COLO829 (cell line): ENCODE data around the gene CALB2.

ENCODE experiments used
- DNase-seq: peaks from one replicate; pipeline ENCODE4 v3.0.0; 2012; ENCODE audit warnings: low spot score

The CALB2 gene

DNA sequence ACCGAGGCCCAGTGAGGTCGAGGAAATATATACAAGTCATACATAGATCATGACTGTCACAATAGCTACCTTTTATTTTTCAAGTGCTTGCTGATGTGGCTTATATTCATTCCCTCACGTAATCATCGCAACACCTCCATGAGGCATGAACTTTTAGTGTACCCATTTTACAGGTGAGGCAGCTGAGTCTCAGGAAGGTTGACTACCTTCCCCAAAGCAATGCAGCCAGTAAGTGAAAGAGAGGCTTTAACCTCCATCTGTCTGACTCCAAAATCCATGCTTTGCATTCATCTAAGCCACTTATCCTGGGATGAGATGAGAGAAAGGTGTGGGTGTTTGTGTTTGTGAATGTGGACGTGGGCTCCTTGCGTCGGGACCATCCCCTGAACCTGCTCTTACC lies 30.8 kb downstream of the CALB2 start:
- DNase-seq: no peak

DNA sequence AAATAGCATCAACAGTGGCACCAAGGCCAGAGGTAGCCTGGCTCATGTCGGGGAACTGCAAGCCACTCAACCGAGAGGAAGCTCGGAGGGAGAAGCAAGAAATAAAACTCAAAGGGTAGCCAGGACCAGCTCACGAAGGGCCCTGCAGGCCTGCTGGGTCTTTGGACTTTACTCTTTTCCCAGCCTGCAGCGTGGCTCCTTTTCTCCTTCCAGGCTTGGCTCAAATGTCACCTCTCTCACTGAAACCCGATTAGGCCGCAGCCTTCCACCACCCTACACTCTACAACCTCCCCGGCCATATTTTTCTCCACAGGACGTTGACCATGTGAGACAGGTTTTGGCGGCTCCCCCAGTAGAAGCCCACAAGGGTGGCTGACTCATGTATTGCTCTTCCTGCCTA lies 38.1 kb downstream of the CALB2 start:
- DNase-seq: no peak

DNA sequence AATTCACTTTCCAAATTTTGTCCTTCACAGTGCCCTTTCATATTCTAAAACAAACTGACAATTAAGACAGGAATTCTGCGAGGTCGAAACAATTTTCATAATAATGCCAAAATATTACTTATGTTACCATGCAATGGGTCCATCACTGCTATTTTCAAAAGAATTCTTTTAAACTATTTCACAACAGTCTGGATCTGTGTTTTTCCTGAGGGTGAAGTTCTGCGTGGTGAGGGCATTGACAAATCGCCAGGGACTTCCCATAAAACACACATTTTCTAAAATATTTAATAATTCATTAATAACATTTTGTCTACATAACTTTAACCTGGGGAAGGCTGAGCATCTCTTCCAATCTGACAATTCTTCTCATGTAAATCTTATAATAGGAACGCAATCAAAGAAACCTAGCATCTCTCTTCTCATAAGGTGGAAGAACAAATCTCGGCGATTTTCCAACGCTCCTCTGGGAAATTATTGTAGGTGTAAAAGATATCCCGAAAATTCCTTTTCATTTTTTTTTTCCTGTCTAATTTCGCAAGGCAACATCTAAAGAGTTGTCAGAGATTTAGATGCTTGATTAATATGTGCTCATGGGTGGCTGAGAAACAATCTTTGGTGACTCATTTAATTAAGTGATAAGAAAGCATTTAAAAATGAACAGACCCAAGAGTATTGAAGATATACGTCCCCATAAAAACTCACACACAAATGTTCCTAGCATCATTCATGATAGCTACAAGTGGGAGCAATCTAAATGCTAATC lies 41.5 kb downstream of the CALB2 start:
- no peak for DNase-seq

DNA sequence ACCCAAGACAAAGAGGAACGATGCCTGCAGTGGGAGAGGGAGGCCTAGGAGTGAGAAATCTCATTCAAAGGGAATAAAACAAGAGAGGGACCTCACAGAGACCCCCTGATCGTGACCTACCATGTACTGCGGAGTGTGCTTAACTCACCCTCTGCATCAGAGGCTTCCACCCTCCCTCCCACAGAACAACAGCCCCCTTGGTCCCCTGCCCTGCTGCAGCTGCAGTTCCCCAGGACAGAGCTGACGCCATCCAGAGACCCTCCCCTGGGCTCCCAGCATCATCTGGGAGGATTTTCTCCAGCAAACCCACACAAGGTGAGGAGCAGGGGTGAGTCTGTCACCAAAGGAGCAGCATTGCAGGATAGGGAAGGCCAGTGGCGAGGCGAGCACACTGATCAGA lies 43.5 kb downstream of the CALB2 start:
- DNase-seq: no peak

DNA sequence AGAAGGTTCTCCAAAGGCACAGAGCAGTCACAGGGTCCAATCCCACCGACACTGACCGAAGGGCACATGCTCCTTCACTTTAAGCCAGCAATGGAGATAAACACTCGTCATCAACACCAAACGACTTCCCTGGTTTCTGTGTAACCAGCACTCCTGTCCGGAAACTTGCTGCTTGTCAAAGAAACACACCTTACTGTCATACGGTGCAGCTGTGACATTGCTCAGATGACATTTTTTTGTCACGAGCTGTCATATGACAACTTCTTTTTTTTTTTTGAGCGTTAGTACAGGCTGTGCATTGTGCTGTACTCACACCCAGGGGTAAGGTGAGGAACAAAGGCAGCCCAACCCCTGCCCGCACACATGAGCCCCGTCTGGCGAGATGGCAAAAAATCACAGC lies 44.2 kb downstream of the CALB2 start:
- no peak for DNase-seq

DNA sequence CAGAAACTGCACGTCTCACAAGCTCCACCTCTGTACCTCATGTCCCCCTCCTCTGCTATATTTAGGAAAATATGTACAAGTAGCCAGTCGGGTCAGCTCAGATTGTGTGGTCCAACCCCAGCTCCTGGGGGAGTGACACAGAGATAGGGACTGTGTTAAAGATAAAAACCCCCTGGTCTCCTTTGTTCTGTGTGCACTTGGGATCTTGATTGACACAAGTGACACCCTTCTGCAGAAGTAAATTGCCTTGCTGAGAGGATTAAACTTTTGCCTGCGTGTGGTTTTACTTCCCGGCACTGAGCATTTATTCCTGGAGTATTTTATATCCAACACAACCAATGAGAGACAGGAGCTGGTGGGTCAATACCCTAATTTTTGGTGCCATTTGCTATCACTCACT lies 45.8 kb downstream of the CALB2 start:
- no peak for DNase-seq

DNA sequence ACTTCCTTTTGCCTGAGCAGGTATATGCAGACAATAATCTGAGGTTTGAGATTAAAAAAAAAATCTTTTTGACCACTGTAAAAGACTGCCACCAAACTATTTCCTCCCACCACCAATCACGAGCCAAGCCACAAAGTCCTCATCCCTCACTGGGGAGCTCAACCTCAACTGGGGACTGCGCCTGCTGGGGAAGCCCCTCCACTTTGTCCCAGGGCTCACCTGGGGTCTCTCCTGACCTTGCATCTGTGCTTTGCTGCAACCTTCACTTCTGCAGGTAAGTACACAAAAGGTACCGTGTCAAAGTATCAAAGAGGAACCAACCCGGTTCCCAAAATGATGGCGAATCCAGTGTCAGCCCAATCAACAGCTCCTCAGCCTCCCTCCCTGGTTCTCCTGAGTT lies 47.8 kb downstream of the CALB2 start:
- no peak for DNase-seq

DNA sequence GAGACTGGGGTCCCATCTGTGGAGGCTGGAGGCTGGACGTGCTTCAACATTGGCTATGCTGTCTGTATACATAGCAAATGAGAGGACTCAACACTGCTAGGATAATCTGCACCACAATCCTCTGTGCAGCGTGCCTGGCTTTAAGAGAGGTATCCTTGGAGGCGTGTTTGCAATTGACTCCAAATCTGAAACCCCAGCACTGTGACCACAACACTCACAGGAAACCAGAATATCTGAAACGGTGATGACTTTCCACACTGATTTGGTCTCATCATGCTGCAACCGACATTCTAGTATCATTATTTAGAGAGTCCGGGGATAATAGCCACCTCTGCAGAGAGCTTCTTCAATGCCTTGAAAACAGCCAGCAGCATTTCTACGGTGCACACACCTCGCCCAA lies 48.2 kb downstream of the CALB2 start:
- no peak for DNase-seq

DNA sequence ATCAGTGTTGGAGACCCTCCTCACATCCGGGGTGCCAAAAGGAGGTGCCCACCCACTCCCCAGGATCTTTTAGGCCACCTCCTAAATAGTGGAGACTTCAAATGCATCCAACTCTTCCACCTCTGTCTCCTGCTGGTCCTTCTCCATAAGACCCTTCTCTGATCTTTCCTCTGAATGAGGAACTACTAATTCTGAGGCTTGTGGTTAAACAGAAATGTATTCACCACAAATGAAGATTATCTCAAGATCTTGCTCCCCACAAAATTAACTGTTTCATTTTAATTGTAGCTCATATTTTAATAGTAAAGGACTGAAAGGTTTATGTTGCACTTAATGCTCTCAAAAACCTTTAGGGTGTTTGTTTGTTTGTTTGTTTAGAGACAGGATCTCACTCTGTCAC lies 49.2 kb downstream of the CALB2 start:
- DNase-seq: no peak

DNA sequence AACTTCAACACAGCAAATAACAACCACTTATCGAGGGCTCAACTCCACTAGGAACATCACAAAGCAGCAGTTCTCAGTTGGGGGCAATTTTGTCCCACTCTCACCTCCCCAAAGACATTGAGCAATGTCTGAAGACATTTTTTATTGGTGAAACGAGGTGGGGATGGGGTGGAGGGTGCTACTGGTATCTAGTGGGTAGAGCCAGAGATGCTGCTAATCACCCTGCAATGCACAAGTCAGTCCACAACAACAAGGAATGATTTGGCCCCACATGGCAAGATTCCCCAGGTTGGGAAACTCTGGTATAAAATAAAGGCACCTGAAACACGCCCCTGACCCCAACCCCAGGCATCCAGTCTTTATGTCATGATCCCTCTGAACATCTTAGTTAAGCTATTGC lies 50.0 kb downstream of the CALB2 start:
- DNase-seq: no peak

DNA sequence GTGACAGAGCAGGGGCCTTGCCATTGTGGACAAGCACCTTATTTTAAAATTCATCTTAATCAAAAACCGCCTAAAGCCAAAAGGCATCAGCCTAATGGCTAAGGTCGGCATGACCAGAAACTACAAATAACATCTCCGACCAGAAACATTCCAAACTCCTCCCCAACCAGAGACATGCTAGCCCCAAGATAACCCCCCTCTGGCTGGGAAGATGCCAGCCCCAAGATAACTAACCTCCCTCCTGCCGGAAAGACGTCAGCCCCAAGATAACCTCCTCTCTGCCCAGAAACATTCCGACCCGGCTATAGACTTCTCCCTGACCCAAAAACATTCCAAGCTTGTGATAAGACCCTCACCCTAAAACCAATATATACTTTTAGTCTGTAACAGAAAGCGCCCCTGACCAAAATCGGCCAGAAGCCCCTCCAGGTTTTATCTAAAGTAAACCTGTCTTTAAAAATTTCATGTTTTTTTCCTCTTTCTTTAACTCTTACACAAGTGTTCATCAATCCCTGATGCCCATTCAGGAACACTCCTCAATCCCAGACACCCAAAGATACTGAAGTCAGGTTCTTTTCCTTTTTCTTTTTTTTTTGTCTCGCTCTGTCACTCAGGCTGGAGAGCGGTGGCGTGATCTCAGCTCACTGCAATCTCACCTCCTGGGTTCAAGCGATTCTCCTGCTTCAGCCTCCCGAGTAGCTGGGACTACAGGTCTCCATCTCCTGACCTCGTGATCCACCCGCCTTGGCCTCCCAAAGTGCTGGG lies 50.7 kb downstream of the CALB2 start:
- DNase-seq: no peak

DNA sequence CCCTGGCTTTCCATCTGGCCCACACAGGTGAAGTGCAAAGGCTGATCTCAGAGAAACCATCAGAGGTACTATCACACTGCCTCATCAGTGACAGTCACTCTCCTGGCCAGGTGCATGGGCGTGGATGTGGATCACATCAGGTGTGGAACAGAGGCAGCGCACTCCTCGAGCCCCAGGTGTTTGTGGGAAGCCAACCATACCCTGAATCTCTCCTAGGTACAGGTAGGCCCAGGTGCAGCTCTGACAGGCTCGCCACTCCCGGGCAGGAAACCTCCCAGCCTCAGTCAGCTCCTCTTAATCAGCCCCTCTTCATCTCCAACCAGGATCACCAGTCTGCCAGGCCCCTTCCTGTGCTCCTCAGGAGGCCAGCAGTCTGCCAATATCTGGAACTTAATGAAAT lies 51.6 kb downstream of the CALB2 start:
- DNase-seq: no peak

DNA sequence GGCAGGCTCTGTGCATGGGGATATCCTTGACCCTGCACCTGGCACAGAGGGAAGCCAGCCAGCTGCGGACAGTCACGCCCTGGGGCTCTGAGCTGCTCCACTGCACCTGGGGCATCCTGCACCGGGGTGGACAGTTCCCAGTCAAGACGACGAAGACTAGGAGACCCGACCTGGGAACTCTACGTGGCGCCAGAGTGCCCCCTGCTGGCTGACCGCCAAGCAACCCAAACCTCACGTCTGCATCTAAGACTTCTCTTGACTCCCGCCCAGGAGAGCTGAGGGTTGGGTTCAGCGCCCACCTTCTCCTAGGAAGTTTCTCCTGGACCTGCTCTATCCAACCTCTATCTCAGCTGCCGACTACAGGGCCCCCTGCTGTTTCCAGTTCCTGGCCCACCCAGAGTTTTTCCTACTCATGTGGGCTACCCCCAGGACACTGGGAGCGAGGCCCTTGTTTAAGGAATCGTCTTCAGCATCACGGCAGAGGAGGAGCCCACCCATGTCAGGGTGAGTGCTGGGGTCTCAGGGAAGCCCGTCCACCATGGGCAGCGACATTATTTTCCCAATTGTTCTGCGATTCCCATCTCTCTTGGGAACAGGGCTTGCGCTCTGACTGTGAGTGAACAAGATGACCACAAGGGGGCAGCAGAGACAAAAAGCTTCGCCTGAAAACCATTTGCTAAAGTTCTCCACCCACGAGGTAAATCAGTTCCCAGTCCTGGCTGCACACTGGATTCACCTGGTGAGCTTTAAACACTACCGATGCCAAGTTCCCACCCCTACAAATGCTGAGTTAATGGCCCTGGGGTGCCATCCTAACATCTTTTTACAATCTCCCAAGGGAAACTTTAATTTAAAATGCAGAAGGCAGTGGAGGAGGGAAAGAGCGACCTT lies 54.0 kb downstream of the CALB2 start:
- DNase-seq: peak; percentile 87

DNA sequence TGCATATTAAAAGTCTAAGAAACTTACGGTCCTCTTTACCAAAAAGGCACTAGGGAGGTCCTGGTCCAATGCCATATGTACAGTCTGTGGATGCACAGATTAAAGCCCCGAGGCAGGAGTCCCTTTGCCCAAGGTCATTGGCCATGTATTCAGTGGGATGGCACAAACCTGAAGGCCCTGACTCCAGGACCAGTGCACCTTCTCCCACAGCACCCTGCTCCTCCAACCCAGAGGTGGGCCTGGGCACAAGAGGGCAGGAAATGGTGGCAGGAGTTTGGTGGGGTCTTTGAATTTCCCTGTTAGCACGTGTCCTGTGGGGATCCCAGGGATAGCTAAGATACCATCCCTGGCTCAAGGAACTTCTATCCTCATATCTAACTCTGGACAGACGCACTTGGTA lies 54.8 kb downstream of the CALB2 start:
- DNase-seq: no peak

DNA sequence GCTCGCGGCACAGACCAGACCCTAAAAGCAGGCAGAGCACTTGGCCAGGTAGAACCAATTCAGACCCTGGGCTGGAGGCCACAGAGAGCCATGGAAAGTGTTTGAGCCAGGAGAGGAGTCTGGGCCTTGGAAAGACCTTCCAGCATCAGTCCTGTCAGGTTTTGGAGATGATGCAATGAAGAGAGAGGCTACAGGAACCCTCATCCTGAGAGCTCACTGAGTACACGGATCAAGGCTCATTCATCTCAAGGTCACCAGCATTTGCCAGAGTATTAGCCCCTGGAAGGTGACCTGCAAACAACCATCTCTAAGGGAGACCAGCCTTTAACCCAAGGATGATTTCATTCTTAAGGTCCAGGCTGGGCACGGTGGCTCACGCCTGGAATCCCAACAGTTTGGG lies 55.5 kb downstream of the CALB2 start:
- DNase-seq: no peak

DNA sequence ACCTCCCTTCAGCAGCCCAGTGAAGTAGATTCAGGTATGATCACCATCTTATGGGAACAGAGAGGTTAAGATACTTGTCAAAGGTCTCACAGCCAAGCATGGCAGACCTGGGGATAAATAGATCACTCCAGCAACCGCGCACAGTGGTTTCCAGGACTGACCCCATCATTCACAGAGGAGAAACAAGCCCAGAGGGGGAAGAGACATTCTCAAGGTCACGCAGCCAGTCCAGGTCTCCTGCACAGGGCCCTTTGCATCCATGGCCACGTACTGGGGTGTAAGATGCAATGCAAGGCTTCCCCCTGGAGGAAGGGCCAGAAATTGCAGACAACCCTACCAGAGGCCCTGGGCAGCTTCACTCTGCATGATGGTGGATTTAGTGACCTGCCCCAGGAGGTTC lies 63.4 kb downstream of the CALB2 start:
- DNase-seq: no peak

DNA sequence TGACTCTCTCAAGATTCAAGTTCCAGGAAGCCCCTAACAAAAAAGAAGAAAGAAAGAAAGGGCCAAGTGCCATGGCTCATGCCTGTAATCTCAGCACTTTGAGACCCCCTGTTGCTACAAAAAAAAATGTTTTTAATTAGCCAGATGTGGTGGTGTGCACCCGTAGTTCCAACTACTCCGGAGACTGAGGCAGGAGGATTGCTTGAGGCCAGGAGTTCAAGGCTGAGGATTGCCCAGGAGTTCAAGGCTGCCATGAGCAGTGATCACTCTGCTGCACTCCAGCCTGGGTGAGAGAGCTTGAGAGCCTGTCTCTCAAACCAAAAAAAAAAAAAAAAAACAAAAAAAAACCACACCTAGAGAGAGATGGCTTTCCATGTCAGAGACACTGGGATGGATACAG lies 64.5 kb downstream of the CALB2 start:
- no peak for DNase-seq

DNA sequence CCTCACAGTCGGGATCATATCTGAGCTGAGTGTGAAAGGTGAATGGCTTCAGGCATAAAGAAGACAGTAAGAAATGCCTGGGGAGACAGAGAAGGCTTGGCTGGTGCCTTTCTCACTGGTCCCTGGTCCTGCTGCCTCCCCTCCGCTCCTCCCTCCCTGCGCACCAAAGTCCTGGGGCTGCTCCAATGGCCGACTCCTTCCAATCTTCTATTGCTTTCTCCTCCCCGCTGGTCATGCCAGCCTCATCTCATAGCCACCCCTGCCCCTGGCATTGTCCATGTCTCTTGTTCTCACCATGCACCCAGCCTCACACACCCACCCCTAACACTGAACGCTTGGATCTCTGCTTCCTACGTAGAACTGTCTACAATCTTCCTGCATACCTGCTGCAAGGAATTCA lies 65.3 kb downstream of the CALB2 start:
- no peak for DNase-seq

DNA sequence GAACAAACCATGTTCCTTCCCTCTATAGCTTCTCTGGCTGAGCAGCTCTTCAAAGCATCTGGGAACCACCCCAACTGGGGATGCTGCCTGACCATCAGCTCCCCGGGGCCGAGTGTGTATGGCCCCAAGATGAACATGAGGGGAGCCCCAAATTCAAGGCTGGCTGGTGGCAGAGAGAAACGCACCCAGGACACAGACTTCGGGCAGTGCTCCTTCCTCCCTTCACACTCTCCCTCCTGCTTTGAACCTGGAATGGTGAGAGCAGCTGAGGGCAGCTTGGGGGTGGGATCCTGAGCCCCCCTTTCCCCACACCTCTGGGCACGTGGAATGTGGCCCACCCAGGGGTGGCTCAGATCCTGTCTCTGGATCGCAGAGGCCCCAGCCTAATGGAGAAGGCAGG lies 66.1 kb downstream of the CALB2 start:
- DNase-seq: no peak

DNA sequence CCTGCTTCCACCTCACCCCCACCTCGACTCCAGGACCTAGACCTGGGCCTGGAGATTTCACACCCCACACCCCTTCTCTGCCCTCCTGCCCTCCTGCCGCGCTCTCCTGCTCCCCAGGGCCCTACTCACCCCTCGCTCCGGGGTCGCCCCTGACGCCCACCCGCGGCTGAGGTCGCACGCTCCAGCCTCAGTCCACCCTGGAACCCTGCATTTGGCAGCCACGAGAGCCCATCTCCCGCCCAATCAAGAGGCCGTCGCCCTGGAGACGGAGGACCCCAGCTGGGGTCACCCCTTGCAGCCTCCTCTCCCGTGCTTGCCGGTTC lies 67.2 kb downstream of the CALB2 start:
- no peak for DNase-seq

DNA sequence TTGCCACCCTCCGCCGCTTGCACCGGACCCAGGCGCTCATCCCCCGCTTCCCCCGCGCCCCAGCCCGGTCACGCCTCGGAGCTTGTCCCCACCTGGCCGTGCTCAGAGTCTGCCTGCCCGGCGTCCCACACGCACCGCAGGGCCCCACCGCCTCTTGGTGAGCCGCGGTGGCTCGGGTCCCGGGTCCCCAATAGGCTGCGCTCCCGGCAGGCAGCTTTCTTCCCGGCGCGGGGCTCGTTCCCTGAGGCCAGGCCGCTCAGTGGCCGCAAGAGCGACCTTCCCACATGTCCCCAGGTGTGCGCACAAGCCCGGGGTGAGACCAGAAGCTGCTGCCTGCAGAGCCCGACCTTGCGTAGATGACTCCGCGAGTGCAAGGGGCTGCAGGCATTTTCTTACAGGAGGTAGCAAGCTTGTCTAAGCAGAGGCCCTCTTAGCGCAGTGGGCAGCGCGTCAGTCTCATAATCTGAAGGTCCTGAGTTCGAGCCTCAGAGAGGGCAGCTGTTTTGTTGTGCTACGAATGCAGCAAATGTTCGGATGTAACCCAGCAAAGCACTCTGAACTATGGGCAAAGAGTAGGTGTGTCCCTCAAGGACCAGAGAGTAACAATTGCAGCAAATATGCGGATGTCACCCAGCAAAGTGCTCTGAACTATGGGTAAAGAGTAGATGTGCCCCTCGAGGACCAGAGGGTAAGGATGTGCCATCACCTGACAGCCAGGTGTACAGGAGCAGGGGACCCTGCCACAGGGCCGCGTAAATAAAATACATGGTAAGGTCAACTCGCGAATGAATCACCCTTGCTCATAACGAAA lies 67.8 kb downstream of the CALB2 start:
- DNase-seq: peak; percentile 15
